H9 (cell line): ENCODE data around the gene VWA5A. TPM values are rescaled to one million over a fixed set of nuclear protein-coding genes. Genes with fewer than 3 reads are reported as not detected.

ENCODE experiments used
- DNase-seq: peaks from one replicate; pipeline ENCODE4 v3.0.0-alpha.2; 2017
- H2AFZ ChIP-seq: one replicate; pipeline ENCODE4 v1.6.1; 2013; ENCODE audit warnings: mild to moderate bottlenecking, low read length, control low read depth, moderate library complexity
- H2AK5ac ChIP-seq: 2 replicates; pipeline ENCODE4 v1.6.1; 2013; ENCODE audit warnings: low read length, control low read depth, mixed read lengths; ENCODE audit not compliant: insufficient read length
- H2BK120ac ChIP-seq: one replicate; pipeline ENCODE4 v1.6.1; 2013; ENCODE audit warnings: low read depth, mild to moderate bottlenecking, low read length, control low read depth, inconsistent platforms; ENCODE audit not compliant: poor library complexity, severe bottlenecking
- H2BK12ac ChIP-seq: 2 replicates; pipeline ENCODE4 v1.6.1; 2013; ENCODE audit warnings: low read length, control low read depth, mixed read lengths, low read depth; ENCODE audit not compliant: insufficient read length
- H2BK15ac ChIP-seq: 2 replicates; pipeline ENCODE4 v1.6.1; 2013; ENCODE audit warnings: low read depth, low read length, control low read depth
- H2BK20ac ChIP-seq: one replicate; pipeline ENCODE4 v1.6.1; 2013; ENCODE audit warnings: low read depth, mild to moderate bottlenecking, low read length, control low read depth, inconsistent platforms; ENCODE audit not compliant: poor library complexity, severe bottlenecking
- H2BK5ac ChIP-seq: 2 replicates; pipeline ENCODE4 v1.6.1; 2013; ENCODE audit warnings: low read length, control low read depth, mixed read lengths; ENCODE audit not compliant: insufficient read length
- H3K14ac ChIP-seq: 2 replicates; pipeline ENCODE4 v1.6.1; 2013; ENCODE audit warnings: low read length, control low read depth; ENCODE audit not compliant: insufficient read depth
- H3K18ac ChIP-seq: 2 replicates; pipeline ENCODE4 v1.6.1; 2013; ENCODE audit warnings: low read depth, mild to moderate bottlenecking, mixed read lengths, low read length, control low read depth; ENCODE audit not compliant: insufficient read length
- H3K23ac ChIP-seq: 2 replicates; pipeline ENCODE4 v1.6.1; 2013; ENCODE audit warnings: low read length, control low read depth, mixed read lengths, low read depth; ENCODE audit not compliant: insufficient read length
- H3K23me2 ChIP-seq: 2 replicates; pipeline ENCODE4 v1.6.1; 2013; ENCODE audit warnings: low read depth, mild to moderate bottlenecking, mixed read lengths, low read length, control low read depth; ENCODE audit not compliant: insufficient read length, poor library complexity, severe bottlenecking
- H3K27ac ChIP-seq: 2 replicates; pipeline ENCODE4 v1.5.1; 2013; ENCODE audit warnings: low read length, control low read depth, mixed read lengths, low read depth; ENCODE audit not compliant: insufficient read length
- H3K27me3 ChIP-seq: 2 replicates; pipeline ENCODE4 v1.6.1; 2013; ENCODE audit warnings: low read length, control low read depth, inconsistent platforms; ENCODE audit not compliant: insufficient read depth
- H3K4ac ChIP-seq: 2 replicates; pipeline ENCODE4 v1.6.1; 2013; ENCODE audit warnings: low read depth, mild to moderate bottlenecking, control low read depth, inconsistent platforms, low read length, moderate library complexity
- H3K4me1 ChIP-seq: 2 replicates; pipeline ENCODE4 v1.6.1; 2013; ENCODE audit warnings: low read length, control low read depth, inconsistent platforms; ENCODE audit not compliant: insufficient read depth
- H3K4me2 ChIP-seq: 2 replicates; pipeline ENCODE4 v1.6.1; 2013; ENCODE audit warnings: low read length, control low read depth, mixed read lengths; ENCODE audit not compliant: insufficient read length, insufficient read depth
- H3K56ac ChIP-seq: 2 replicates; pipeline ENCODE4 v1.6.1; 2013; ENCODE audit warnings: low read depth, mild to moderate bottlenecking, mixed read lengths, low read length, control low read depth; ENCODE audit not compliant: insufficient read length
- H3K79me1 ChIP-seq: 2 replicates; pipeline ENCODE4 v1.6.1; 2013; ENCODE audit warnings: low read depth, mild to moderate bottlenecking, moderate library complexity, low read length, control low read depth, inconsistent platforms; ENCODE audit not compliant: insufficient read depth, poor library complexity, severe bottlenecking
- H3K79me2 ChIP-seq: 2 replicates; pipeline ENCODE4 v1.6.1; 2013; ENCODE audit warnings: low read length, control low read depth, inconsistent platforms; ENCODE audit not compliant: insufficient read depth
- H3K9ac ChIP-seq: 2 replicates; pipeline ENCODE4 v1.6.1; 2013; ENCODE audit warnings: low read length, control low read depth, mixed read lengths; ENCODE audit not compliant: insufficient read length; ENCODE audit errors: extremely low read depth
- H3K9me3 ChIP-seq: one replicate; pipeline ENCODE4 v1.6.1; 2013; ENCODE audit warnings: low read depth, low read length, inconsistent platforms; ENCODE audit not compliant: control insufficient read depth
- H3T11ph ChIP-seq: one replicate; pipeline ENCODE4 v1.6.1; 2013; ENCODE audit warnings: mild to moderate bottlenecking, low read length, control low read depth, inconsistent platforms
- H4K20me1 ChIP-seq: one replicate; pipeline ENCODE4 v1.6.1; 2013; ENCODE audit not compliant: control insufficient read depth, insufficient read length, insufficient read depth
- H4K5ac ChIP-seq: 2 replicates; pipeline ENCODE4 v1.6.1; 2013; ENCODE audit warnings: low read depth, mild to moderate bottlenecking, mixed read lengths, low read length, control low read depth; ENCODE audit not compliant: insufficient read length
- H4K8ac ChIP-seq: replicated peaks from 2 replicates; pipeline ENCODE4 v1.6.1; 2013; ENCODE audit warnings: low read length, control low read depth, mixed read lengths, low read depth; ENCODE audit not compliant: insufficient read length
- H4K91ac ChIP-seq: 2 replicates; pipeline ENCODE4 v1.6.1; 2013; ENCODE audit warnings: low read depth, mild to moderate bottlenecking, moderate library complexity, mixed read lengths, low read length, control low read depth; ENCODE audit not compliant: insufficient read length
- H3K27ac Mint-ChIP-seq, 3 experiments: 2 replicates in 2 of 3; 3 replicates in 1 of 3; pipeline ENCODE4 v1.8.0; 2020 to 2021; ENCODE audit warnings: mixed read lengths in 3 of 3, mild to moderate bottlenecking in 1 of 3, moderate library complexity in 1 of 3
- H3K27me3 Mint-ChIP-seq: 2 replicates; pipeline ENCODE4 v1.8.0; 2021; ENCODE audit warnings: low read depth, mild to moderate bottlenecking, moderate library complexity, mixed read lengths
- H3K36me3 Mint-ChIP-seq, 3 experiments: 2 replicates in 2 of 3; 3 replicates in 1 of 3; pipeline ENCODE4 v1.8.0; 2020 to 2021; ENCODE audit warnings: low read depth in 3 of 3, mixed read lengths in 3 of 3; ENCODE audit not compliant: insufficient read depth in 1 of 3
- H3K4me1 Mint-ChIP-seq, 2 experiments: 2 replicates each; pipeline ENCODE4 v1.8.0; 2020; ENCODE audit warnings: mixed read lengths in 2 of 2
- H3K4me3 Mint-ChIP-seq, 2 experiments: 2 replicates in 1 of 2; 3 replicates in 1 of 2; pipeline ENCODE4 v1.8.0; 2020 to 2021; ENCODE audit warnings: mild to moderate bottlenecking in 2 of 2, mixed read lengths in 2 of 2, moderate library complexity in 1 of 2
- H3K9me3 Mint-ChIP-seq, 2 experiments: 2 replicates in 1 of 2; 3 replicates in 1 of 2; pipeline ENCODE4 v1.8.0; 2020; ENCODE audit warnings: mild to moderate bottlenecking in 2 of 2, mixed read lengths in 2 of 2, moderate library complexity in 1 of 2
- CTCF ChIP-seq: fragments of 200-600 bp; sonication (generic); conservative IDR thresholded peaks from 3 replicates; pipeline ENCODE4 v1.8.0; 2021; ENCODE audit warnings: antibody characterized with exemption, mild to moderate bottlenecking
- WGBS: extraction: QIAGEN DNeasy Blood & Tissue Kit; methylation state at CpG from one replicate; pipeline ENCODE4 v1.1.7; 2013; ENCODE audit warnings: missing lambda C conversion rate, low lambda C conversion rate, mixed read lengths; ENCODE audit not compliant: insufficient read length; ENCODE audit errors: extremely low coverage; 5-methylcytosine and 5-hydroxymethylcytosine counted together
- total RNA-seq: library from RNA; stranded (reverse); gene quantifications from 2 replicates; pipeline ENCODE4 v1.2.1, GENCODE V29; 2021

The VWA5A gene
- total RNA-seq, 1 experiment from 2014 or later, result 15.6 TPM

GRCh38 chr11:124190298-124191139 is 75.3 kb downstream of the VWA5A start:
- Mint-ChIP-seq H3K4me1 (peaks cover 30 to 37% of the 10 kb centered on the region in 2 experiments), H3K27ac (no peak overlapping the region), H3K9me3 (no peaks in the 10 kb centered on the region; a peak in 1 of 5 replicates), H3K36me3 (no peaks in the 10 kb centered on the region; a peak in 1 of 7 replicates), H3K4me3 (no peak overlapping the region), H3K27me3 (peaks cover 60% of the 10 kb centered on the region)
- H4K20me1 ChIP-seq, result no peaks in the 10 kb centered on the region
- H3K23me2 ChIP-seq, result no peaks in the 10 kb centered on the region
- no peak overlapping the region for H3K23ac ChIP-seq
- DNase-seq, result no peak
- H3K4ac ChIP-seq, result no peak overlapping the region
- H3K14ac ChIP-seq, result no peak overlapping the region
- no peaks in the 10 kb centered on the region for H3K79me1 ChIP-seq
- WGBS, result no CpG with 5 or more reads among the region's 2 CpGs
- no peaks in the 10 kb centered on the region for H3K79me2 ChIP-seq
- no peak overlapping the region for H3K18ac ChIP-seq
- H4K5ac ChIP-seq, result no peak overlapping the region
- no peak overlapping the region for H2BK5ac ChIP-seq
- H2BK120ac ChIP-seq, result no peak overlapping the region
- TF ChIP-seq CTCF, result no peak
- H3K4me1 ChIP-seq, result peaks cover 3% of the 10 kb centered on the region
- no peak overlapping the region for H2BK15ac ChIP-seq
- H2AK5ac ChIP-seq, result no peak overlapping the region
- no peak overlapping the region for H3K9ac ChIP-seq
- H3T11ph ChIP-seq, result no peak overlapping the region
- no peak overlapping the region for H3K56ac ChIP-seq
- peaks cover 16% of the 10 kb centered on the region; the same call in 1 of the 2 replicates for H3K27me3 ChIP-seq
- H4K8ac ChIP-seq, result no peak overlapping the region
- H3K9me3 ChIP-seq, result no peaks in the 10 kb centered on the region
- H3K27ac ChIP-seq, result no peak overlapping the region
- no peak overlapping the region for H2BK12ac ChIP-seq
- H3K4me2 ChIP-seq, result no peak overlapping the region
- no peak overlapping the region for H2AFZ ChIP-seq
- H4K91ac ChIP-seq, result no peak overlapping the region
- H2BK20ac ChIP-seq, result no peak overlapping the region
